ENCODE data around the gene TBC1D5.

GRCh38 chr3:17373304-17373703 is 369.1 kb downstream of the TBC1D5 start:
- TF ChIP-seq POLR2A (IDR thresholded peaks at IDR 0.05) = no peak
- TF ChIP-seq, protein P1, sequence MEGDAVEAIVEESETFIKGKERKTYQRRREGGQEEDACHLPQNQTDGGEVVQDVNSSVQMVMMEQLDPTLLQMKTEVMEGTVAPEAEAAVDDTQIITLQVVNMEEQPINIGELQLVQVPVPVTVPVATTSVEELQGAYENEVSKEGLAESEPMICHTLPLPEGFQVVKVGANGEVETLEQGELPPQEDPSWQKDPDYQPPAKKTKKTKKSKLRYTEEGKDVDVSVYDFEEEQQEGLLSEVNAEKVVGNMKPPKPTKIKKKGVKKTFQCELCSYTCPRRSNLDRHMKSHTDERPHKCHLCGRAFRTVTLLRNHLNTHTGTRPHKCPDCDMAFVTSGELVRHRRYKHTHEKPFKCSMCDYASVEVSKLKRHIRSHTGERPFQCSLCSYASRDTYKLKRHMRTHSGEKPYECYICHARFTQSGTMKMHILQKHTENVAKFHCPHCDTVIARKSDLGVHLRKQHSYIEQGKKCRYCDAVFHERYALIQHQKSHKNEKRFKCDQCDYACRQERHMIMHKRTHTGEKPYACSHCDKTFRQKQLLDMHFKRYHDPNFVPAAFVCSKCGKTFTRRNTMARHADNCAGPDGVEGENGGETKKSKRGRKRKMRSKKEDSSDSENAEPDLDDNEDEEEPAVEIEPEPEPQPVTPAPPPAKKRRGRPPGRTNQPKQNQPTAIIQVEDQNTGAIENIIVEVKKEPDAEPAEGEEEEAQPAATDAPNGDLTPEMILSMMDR (IDR thresholded peaks at IDR 0.05) = no peak
